GM23248 (cell line): Measurements from ENCODE around the gene CFAP57. TPM values are rescaled to one million over a fixed set of nuclear protein-coding genes. Genes with fewer than 3 reads are reported as not detected.

Source experiments
- DNase-seq: peaks from one replicate; pipeline ENCODE4 v3.0.0-alpha.2; 2015
- H2AFZ ChIP-seq: fragments of 200-600 bp; sonication (generic); 2 replicates; pipeline ENCODE4 v1.6.1; 2016; ENCODE audit warnings: antibody characterized with exemption
- H3F3A ChIP-seq: fragments of 200-600 bp; sonication (generic); 2 replicates; pipeline ENCODE4 v1.6.1; 2016; ENCODE audit warnings: mild to moderate bottlenecking, antibody characterized with exemption, mixed run types; ENCODE audit not compliant: insufficient read depth
- H3K27ac ChIP-seq: fragments of 200-600 bp; sonication (generic); 2 replicates; pipeline ENCODE4 v1.5.1; 2016; ENCODE audit warnings: mild to moderate bottlenecking
- H3K27me3 ChIP-seq: fragments of 200-600 bp; sonication (generic); replicated peaks from 2 replicates; pipeline ENCODE4 v1.6.1; 2016; ENCODE audit warnings: mild to moderate bottlenecking; ENCODE audit not compliant: insufficient read depth
- H3K36me3 ChIP-seq: fragments of 200-600 bp; sonication (generic); 2 replicates; pipeline ENCODE4 v1.6.1; 2016; ENCODE audit warnings: low read depth, mild to moderate bottlenecking
- H3K4me1 ChIP-seq: fragments of 200-600 bp; sonication (generic); 2 replicates; pipeline ENCODE4 v1.6.1; 2016; ENCODE audit warnings: mild to moderate bottlenecking; ENCODE audit not compliant: insufficient read depth
- H3K4me2 ChIP-seq: fragments of 200-600 bp; sonication (generic); one replicate; pipeline ENCODE4 v1.6.1; 2016; ENCODE audit warnings: mild to moderate bottlenecking; ENCODE audit not compliant: unreplicated experiment
- H3K4me3 ChIP-seq: fragments of 200-600 bp; sonication (generic); 2 replicates; pipeline ENCODE4 v1.5.1; 2016; ENCODE audit warnings: mild to moderate bottlenecking
- H3K79me2 ChIP-seq: fragments of 200-600 bp; sonication (generic); 2 replicates; pipeline ENCODE4 v1.6.1; 2016; ENCODE audit warnings: mild to moderate bottlenecking; ENCODE audit not compliant: insufficient read depth
- H3K9ac ChIP-seq: fragments of 200-600 bp; sonication (generic); 2 replicates; pipeline ENCODE4 v1.6.1; 2016; ENCODE audit warnings: mild to moderate bottlenecking
- H3K9me2 ChIP-seq: fragments of 200-600 bp; sonication (generic); 2 replicates; pipeline ENCODE4 v1.6.1; 2016; ENCODE audit warnings: mixed run types, mild to moderate bottlenecking, moderate library complexity; ENCODE audit not compliant: insufficient read depth
- H3K9me3 ChIP-seq: fragments of 200-600 bp; sonication (generic); one replicate; pipeline ENCODE4 v1.6.1; 2017; ENCODE audit warnings: low read depth
- H4K20me1 ChIP-seq: fragments of 200-600 bp; sonication (generic); 2 replicates; pipeline ENCODE4 v1.6.0; 2016; ENCODE audit not compliant: insufficient read depth
- EZH2 ChIP-seq: fragments of 200-600 bp; sonication (generic); IDR thresholded peaks from 2 replicates; pipeline ENCODE4 v1.6.1; 2018; ENCODE audit warnings: antibody characterized with exemption, mild to moderate bottlenecking; ENCODE audit not compliant: insufficient read depth, poor library complexity, severe bottlenecking
- EZH2phosphoT487 ChIP-seq: fragments of 200-600 bp; sonication (generic); IDR thresholded peaks from 2 replicates; pipeline ENCODE4 v1.6.1; 2018; ENCODE audit warnings: antibody characterized with exemption, moderate library complexity, mild to moderate bottlenecking, low read depth; ENCODE audit not compliant: insufficient read depth
- WGBS, 2 experiments: methylation state at CpG; one replicate each; pipeline ENCODE4 v1.1.6; 2015 to 2017; ENCODE audit warnings: low lambda C conversion rate in 2 of 2, low coverage in 1 of 2; ENCODE audit errors: missing lambda C conversion rate in 2 of 2; 5-methylcytosine and 5-hydroxymethylcytosine counted together
- in situ Hi-C: fragments of 300-500 bp; cut with MboI; formaldehyde crosslinking; loops from 2 replicates; pipeline ENCODE4 v1.15.0; 2020
- polyA plus RNA-seq: library from polyadenylated mRNA; unstranded; fragments of >200 nt; fragmentation: Nextera tagmentation; extraction: Ambion mirVana; gene quantifications from 2 replicates; pipeline ENCODE4 v1.2.1, GENCODE V29; 2016
- total RNA-seq: library from RNA; depleted of rRNA; stranded (reverse); fragments of >200 nt; shearing (Covaris generic); gene quantifications from 2 replicates; pipeline ENCODE4 v1.2.3, GENCODE V29; 2014

Gene CFAP57
- total and polyA plus RNA-seq, 2 experiments from 2014 or later = 0.32 to 0.35 TPM

DNA sequence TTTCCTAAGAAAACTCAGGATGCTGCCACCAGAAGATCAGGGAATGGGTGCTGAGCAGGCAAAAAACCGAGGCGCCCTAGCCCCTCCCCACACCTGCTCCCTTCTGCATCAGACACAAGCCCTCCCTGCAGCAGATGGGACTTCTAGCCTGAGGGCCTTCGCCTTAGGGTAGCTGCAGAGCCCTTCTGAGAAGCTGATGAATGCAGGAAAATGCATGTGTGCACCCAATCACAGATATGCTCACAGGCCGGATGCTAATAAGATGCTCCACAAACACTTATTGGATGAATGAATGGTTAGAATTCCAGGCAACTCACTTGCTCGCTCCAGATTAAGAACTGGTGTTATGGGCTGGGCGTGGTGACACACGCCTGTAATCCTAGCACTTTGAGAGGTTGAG, 120.1 kb downstream of the CFAP57 start:
- Histone ChIP-seq H3K9ac (no peak overlapping the region), H3K79me2 (no peaks in the 10 kb centered on the region), H3K9me3 (no peaks in the 10 kb centered on the region), H3K27me3 (peaks cover 9% of the 10 kb centered on the region), H2AFZ (no peak overlapping the region), H3K36me3 (no peaks in the 10 kb centered on the region), H3F3A (no peaks in the 10 kb centered on the region), H3K4me2 (no peak overlapping the region), H3K27ac (no peak overlapping the region), H4K20me1 (no peaks in the 10 kb centered on the region), H3K9me2 (no peaks in the 10 kb centered on the region), H3K4me1 (no peaks in the 10 kb centered on the region), H3K4me3 (no peak overlapping the region)
- no peak for DNase-seq
- TF ChIP-seq EZH2 (no peak), EZH2phosphoT487 (no peak)
- in situ Hi-C loops = no loop called here
- 50 to 55% methylated on average over 7 of the region's 7 CpGs for WGBS, 2 experiments

GRCh38 chr1:43292679-43293078, 120.5 kb downstream of the CFAP57 start:
- no peak for DNase-seq
- WGBS, 2 experiments = 77 to 78% methylated on average over 5 of the region's 5 CpGs

DNA sequence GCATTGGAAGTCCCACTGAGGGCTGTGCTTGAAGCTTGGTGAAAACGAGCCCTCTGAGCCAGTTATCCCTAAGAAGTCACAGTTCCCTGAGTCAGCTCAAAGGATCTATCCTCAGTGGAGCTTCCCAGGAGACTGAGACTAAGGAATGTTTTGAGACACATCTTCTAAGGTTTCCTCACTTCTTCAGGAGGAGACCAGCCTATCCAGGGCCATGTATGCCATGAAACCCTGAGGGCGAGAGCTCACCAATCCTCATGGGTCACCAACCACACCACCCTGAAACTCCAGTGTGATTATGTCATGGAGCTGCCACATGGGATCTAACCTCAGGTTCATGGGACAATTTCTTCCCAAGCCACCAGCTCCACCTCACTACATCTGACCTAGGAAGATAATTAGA, 121.0 kb downstream of the CFAP57 start:
- no peak overlapping the region for H2AFZ ChIP-seq
- WGBS, 2 experiments = 68 to 71% methylated on average over 2 of the region's 2 CpGs
- peak; percentile 12 for DNase-seq

More at GRCh38 chr1:43292679-43293078, 120.5 kb downstream of the CFAP57 start:
- H4K20me1 ChIP-seq = no peaks in the 10 kb centered on the region
- H3K9ac ChIP-seq = no peak overlapping the region
- in situ Hi-C loops = no loop called here
- H3K27ac ChIP-seq = no peak overlapping the region
- peaks cover 6% of the 10 kb centered on the region for H3K27me3 ChIP-seq
- TF ChIP-seq EZH2phosphoT487 (no peak), EZH2 (no peak)
- H3F3A ChIP-seq = no peaks in the 10 kb centered on the region
- H3K4me1 ChIP-seq = no peaks in the 10 kb centered on the region
- no peaks in the 10 kb centered on the region for H3K9me3 ChIP-seq
- no peak overlapping the region for H2AFZ ChIP-seq
- no peak overlapping the region for H3K4me2 ChIP-seq
- no peaks in the 10 kb centered on the region for H3K36me3 ChIP-seq
- no peaks in the 10 kb centered on the region for H3K9me2 ChIP-seq
- no peak overlapping the region for H3K4me3 ChIP-seq
- no peaks in the 10 kb centered on the region for H3K79me2 ChIP-seq

GRCh38 chr1:43293896-43294760, 122.0 kb downstream of the CFAP57 start:
- H3K36me3 ChIP-seq = no peaks in the 10 kb centered on the region
- no peaks in the 10 kb centered on the region for H3K9me3 ChIP-seq
- no peaks in the 10 kb centered on the region for H3F3A ChIP-seq
- DNase-seq = peak; percentile 72
- no peak overlapping the region for H3K27ac ChIP-seq
- H4K20me1 ChIP-seq = no peaks in the 10 kb centered on the region
- H3K9ac ChIP-seq = no peak overlapping the region
- WGBS, 2 experiments = 41 to 51% methylated on average over 7 of the region's 7 CpGs
- no peaks in the 10 kb centered on the region for H3K79me2 ChIP-seq
- no peak overlapping the region for H2AFZ ChIP-seq
- H3K27me3 ChIP-seq = no peaks in the 10 kb centered on the region
- H3K4me2 ChIP-seq = no peak overlapping the region
- no peaks in the 10 kb centered on the region for H3K9me2 ChIP-seq
- no peaks in the 10 kb centered on the region for H3K4me1 ChIP-seq
- TF ChIP-seq EZH2phosphoT487 = no peak
- TF ChIP-seq EZH2 = no peak
- H3K4me3 ChIP-seq = no peak overlapping the region
- in situ Hi-C loops = no loop called here

More for the DNA sequence above, 121.0 kb downstream of the CFAP57 start:
- no peaks in the 10 kb centered on the region for H3F3A ChIP-seq
- no peaks in the 10 kb centered on the region for H3K4me1 ChIP-seq
- no peaks in the 10 kb centered on the region for H3K79me2 ChIP-seq
- H4K20me1 ChIP-seq = no peaks in the 10 kb centered on the region
- no peaks in the 10 kb centered on the region for H3K36me3 ChIP-seq
- H3K4me3 ChIP-seq = no peak overlapping the region
- no peak overlapping the region for H3K9ac ChIP-seq
- no peaks in the 10 kb centered on the region for H3K9me2 ChIP-seq
- peaks cover 2% of the 10 kb centered on the region; the same call in 1 of the 2 replicates for H3K27me3 ChIP-seq
- in situ Hi-C loops = no loop called here
- no peak overlapping the region for H3K4me2 ChIP-seq
- no peaks in the 10 kb centered on the region for H3K9me3 ChIP-seq
- no peak for TF ChIP-seq EZH2phosphoT487
- TF ChIP-seq EZH2 = no peak
- no peak overlapping the region for H3K27ac ChIP-seq
